Keratinocyte (primary cell): Measurements from ENCODE around the gene KMT2D.

Source experiments
- CTCF ChIP-seq, 3 experiments: IDR thresholded peaks in 1 of 3; conservative IDR thresholded peaks in 1 of 3; optimal IDR thresholded peaks in 1 of 3; 2 replicates in 2 of 3; 3 replicates in 1 of 3; pipeline versions ENCODE3 to v1.5.1; 2011; ENCODE audit warnings: low read length in 3 of 3, mild to moderate bottlenecking in 3 of 3, moderate library complexity in 2 of 3, control low read depth in 1 of 3, inconsistent platforms in 1 of 3; ENCODE audit not compliant: insufficient read depth in 2 of 3; ENCODE audit errors: extremely low read depth in 1 of 3
- EZH2 ChIP-seq: IDR thresholded peaks from one replicate; pipeline ENCODE4 v1.6.1; 2012; ENCODE audit warnings: inconsistent platforms, mild to moderate bottlenecking, low read length, moderate library complexity

- TF ChIP-seq CTCF (optimal IDR thresholded peaks at IDR 0.05 in 1 of 3, IDR thresholded peaks at IDR 0.05 in 1 of 3, conservative IDR thresholded peaks at IDR 0.05 in 1 of 3; ENCODE audit: extremely low read depth in 1 of 3, insufficient read depth in 2 of 3, low read length in 3 of 3) (peak in 2 of 3 experiments; percentile 19 to 23), EZH2 (no peak)
Measured at GRCh38 chr12:49014547-49014946, 46.0 kb downstream of the KMT2D start.
